Neural cell (in vitro differentiated cells): ENCODE data around the gene PLA2G6. TPM values are rescaled to one million over a fixed set of nuclear protein-coding genes. Genes with fewer than 3 reads are reported as not detected.

Experiments used
- H2AFZ ChIP-seq: fragments of 200-600, 300-800 bp; sonication (generic), shearing (Covaris generic); 2 replicates; pipeline ENCODE4 v1.6.0; 2014; ENCODE audit warnings: low read depth, mild to moderate bottlenecking, antibody characterized with exemption, low read length, moderate library complexity
- H3F3A ChIP-seq: fragments of 200-600 bp; shearing (Covaris generic); 2 replicates; pipeline ENCODE4 v1.6.1; 2016; ENCODE audit warnings: mild to moderate bottlenecking, moderate library complexity, mixed read lengths, antibody characterized with exemption, low read length; ENCODE audit not compliant: insufficient read depth, poor library complexity, severe bottlenecking
- H3K27ac ChIP-seq: fragments of 200-600, 300-800 bp; sonication (generic), shearing (Covaris generic); 2 replicates; pipeline ENCODE4 v1.5.1; 2014; ENCODE audit warnings: mild to moderate bottlenecking, low read length, moderate library complexity
- H3K27me3 ChIP-seq: fragments of 300-800, 200-600 bp; sonication (generic), shearing (Covaris generic); 2 replicates; pipeline ENCODE4 v1.6.0; 2014; ENCODE audit warnings: mild to moderate bottlenecking, low read depth, low read length, moderate library complexity; ENCODE audit not compliant: insufficient read depth
- H3K36me3 ChIP-seq: fragments of 300-800, 200-600 bp; sonication (generic), shearing (Covaris generic); 2 replicates; pipeline ENCODE4 v1.5.1; 2014; ENCODE audit warnings: mild to moderate bottlenecking, antibody characterized with exemption, low read length, moderate library complexity; ENCODE audit not compliant: insufficient read depth
- H3K4me2 ChIP-seq: fragments of 300-800, 200-600 bp; sonication (generic), shearing (Covaris generic); 2 replicates; pipeline ENCODE4 v1.6.0; 2014; ENCODE audit warnings: mild to moderate bottlenecking, low read length
- H3K4me3 ChIP-seq: fragments of 300-800, 200-600 bp; sonication (generic), shearing (Covaris generic); 2 replicates; pipeline ENCODE4 v1.5.1; 2014; ENCODE audit warnings: mild to moderate bottlenecking, low read length, moderate library complexity
- H3K79me2 ChIP-seq: fragments of 200-600 bp; shearing (Covaris generic); replicated peaks from 2 replicates; pipeline ENCODE4 v1.6.0; 2014; ENCODE audit warnings: mild to moderate bottlenecking, low read length, moderate library complexity; ENCODE audit not compliant: insufficient read depth
- H3K9ac ChIP-seq: fragments of 300-800, 200-600 bp; sonication (generic), shearing (Covaris generic); 2 replicates; pipeline ENCODE4 v1.6.1; 2016; ENCODE audit warnings: mild to moderate bottlenecking, low read length, mixed read lengths
- H3K9me2 ChIP-seq: fragments of 200-600 bp; shearing (Covaris generic); 2 replicates; pipeline ENCODE4 v1.6.1; 2016; ENCODE audit warnings: mild to moderate bottlenecking, low read length, mixed read lengths; ENCODE audit not compliant: insufficient read depth
- H3K9me3 ChIP-seq: fragments of 200-600, 300-800 bp; sonication (generic), shearing (Covaris generic); 2 replicates; pipeline ENCODE4 v1.6.1; 2016; ENCODE audit warnings: mild to moderate bottlenecking, mixed run types, low read length, moderate library complexity, mixed read lengths
- H4K20me1 ChIP-seq: fragments of 200-600 bp; shearing (Covaris generic); 2 replicates; pipeline ENCODE4 v1.6.1; 2016; ENCODE audit warnings: mild to moderate bottlenecking, mixed run types; ENCODE audit not compliant: insufficient read depth
- CTCF ChIP-seq: fragments of 450-650 bp; IDR thresholded peaks from 2 replicates; pipeline ENCODE4 v1.5.1; 2014; ENCODE audit warnings: antibody characterized with exemption, mild to moderate bottlenecking, moderate library complexity; ENCODE audit not compliant: poor library complexity, severe bottlenecking
- EP300 ChIP-seq: fragments of 450-650 bp; conservative IDR thresholded peaks from 2 replicates; pipeline ENCODE4 v1.6.1; 2014; ENCODE audit warnings: antibody characterized with exemption, mild to moderate bottlenecking, moderate library complexity; ENCODE audit not compliant: poor library complexity, severe bottlenecking
- EZH2 ChIP-seq: fragments of 200-600, 300-800 bp; shearing (Covaris generic), sonication (generic); IDR thresholded peaks from 2 replicates; pipeline ENCODE4 v1.6.1; 2014; ENCODE audit warnings: antibody characterized with exemption, low read length, borderline replicate concordance, mild to moderate bottlenecking; ENCODE audit not compliant: insufficient read depth, poor library complexity, severe bottlenecking
- MXI1 ChIP-seq: fragments of 450-650 bp; conservative IDR thresholded peaks from 2 replicates; pipeline ENCODE4 v1.6.1; 2014; ENCODE audit warnings: antibody characterized with exemption, mild to moderate bottlenecking; ENCODE audit not compliant: poor library complexity, severe bottlenecking
- POLR2AphosphoS5 ChIP-seq: IDR thresholded peaks from 2 replicates; pipeline ENCODE4 v1.6.1; 2012
- RAD21 ChIP-seq: fragments of 450-650 bp; conservative IDR thresholded peaks from 2 replicates; pipeline ENCODE4 v1.6.1; 2014; ENCODE audit warnings: antibody characterized with exemption, mild to moderate bottlenecking, moderate library complexity
- SMC3 ChIP-seq: fragments of 450-650 bp; conservative IDR thresholded peaks from 2 replicates; pipeline ENCODE4 v1.6.1; 2014; ENCODE audit warnings: antibody characterized with exemption, mild to moderate bottlenecking, moderate library complexity; ENCODE audit not compliant: poor library complexity
- TAF1 ChIP-seq: IDR thresholded peaks from 2 replicates; pipeline ENCODE4 v1.6.1; 2012; ENCODE audit warnings: low read depth
- polyA plus RNA-seq: library from polyadenylated mRNA; depleted of rRNA; stranded (reverse); fragments of >200 nt; gene quantifications from 2 replicates; pipeline ENCODE4 v1.2.3, GENCODE V29; 2014
- TF ChIP-seq, protein P1 (sequence below): IDR thresholded peaks from 2 replicates; pipeline ENCODE4 v1.6.1; 2012; ENCODE audit warnings: borderline replicate concordance

Gene PLA2G6
- polyA plus RNA-seq, 1 donor from 2014 or later: 18.5 TPM

GRCh38 chr22:38069372-38070249, 112.0 kb downstream of the PLA2G6 start:
- H3K36me3 ChIP-seq: no peaks in the 10 kb centered on the region
- H3F3A ChIP-seq: no peaks in the 10 kb centered on the region

GRCh38 chr22:38068641-38069371, 112.8 kb downstream of the PLA2G6 start:
- Histone ChIP-seq H3K4me3 (no peak overlapping the region), H3K27ac (peak overlapping the region; percentile 43), H3K4me2 (no peak overlapping the region), H3K9me3 (no peaks in the 10 kb centered on the region), H2AFZ (no peak overlapping the region), H3K27me3 (no peaks in the 10 kb centered on the region), H4K20me1 (no peaks in the 10 kb centered on the region), H3K36me3 (no peaks in the 10 kb centered on the region), H3K79me2 (no peaks in the 10 kb centered on the region), H3F3A (no peaks in the 10 kb centered on the region), H3K9me2 (no peaks in the 10 kb centered on the region), H3K9ac (peak overlapping the region; percentile 31)
- TF ChIP-seq POLR2AphosphoS5: no peak
- TF ChIP-seq SMC3: no peak
- TF ChIP-seq, protein P1, sequence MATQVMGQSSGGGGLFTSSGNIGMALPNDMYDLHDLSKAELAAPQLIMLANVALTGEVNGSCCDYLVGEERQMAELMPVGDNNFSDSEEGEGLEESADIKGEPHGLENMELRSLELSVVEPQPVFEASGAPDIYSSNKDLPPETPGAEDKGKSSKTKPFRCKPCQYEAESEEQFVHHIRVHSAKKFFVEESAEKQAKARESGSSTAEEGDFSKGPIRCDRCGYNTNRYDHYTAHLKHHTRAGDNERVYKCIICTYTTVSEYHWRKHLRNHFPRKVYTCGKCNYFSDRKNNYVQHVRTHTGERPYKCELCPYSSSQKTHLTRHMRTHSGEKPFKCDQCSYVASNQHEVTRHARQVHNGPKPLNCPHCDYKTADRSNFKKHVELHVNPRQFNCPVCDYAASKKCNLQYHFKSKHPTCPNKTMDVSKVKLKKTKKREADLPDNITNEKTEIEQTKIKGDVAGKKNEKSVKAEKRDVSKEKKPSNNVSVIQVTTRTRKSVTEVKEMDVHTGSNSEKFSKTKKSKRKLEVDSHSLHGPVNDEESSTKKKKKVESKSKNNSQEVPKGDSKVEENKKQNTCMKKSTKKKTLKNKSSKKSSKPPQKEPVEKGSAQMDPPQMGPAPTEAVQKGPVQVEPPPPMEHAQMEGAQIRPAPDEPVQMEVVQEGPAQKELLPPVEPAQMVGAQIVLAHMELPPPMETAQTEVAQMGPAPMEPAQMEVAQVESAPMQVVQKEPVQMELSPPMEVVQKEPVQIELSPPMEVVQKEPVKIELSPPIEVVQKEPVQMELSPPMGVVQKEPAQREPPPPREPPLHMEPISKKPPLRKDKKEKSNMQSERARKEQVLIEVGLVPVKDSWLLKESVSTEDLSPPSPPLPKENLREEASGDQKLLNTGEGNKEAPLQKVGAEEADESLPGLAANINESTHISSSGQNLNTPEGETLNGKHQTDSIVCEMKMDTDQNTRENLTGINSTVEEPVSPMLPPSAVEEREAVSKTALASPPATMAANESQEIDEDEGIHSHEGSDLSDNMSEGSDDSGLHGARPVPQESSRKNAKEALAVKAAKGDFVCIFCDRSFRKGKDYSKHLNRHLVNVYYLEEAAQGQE: no peak
- TF ChIP-seq EZH2: no peak
- no peak for TF ChIP-seq CTCF

More at GRCh38 chr22:38069372-38070249, 112.0 kb downstream of the PLA2G6 start:
- Histone ChIP-seq H3K9ac (peak overlapping the region; percentile 31), H3K79me2 (no peaks in the 10 kb centered on the region), H3K27ac (peak overlapping the region; percentile 43), H3K4me3 (peak overlapping the region; percentile 23), H3K9me3 (no peaks in the 10 kb centered on the region), H4K20me1 (no peaks in the 10 kb centered on the region), H3K27me3 (no peaks in the 10 kb centered on the region), H2AFZ (no peak overlapping the region), H3K4me2 (no peak overlapping the region), H3K9me2 (no peaks in the 10 kb centered on the region)
- TF ChIP-seq, protein P1: no peak
- TF ChIP-seq CTCF (peak; percentile 66), SMC3 (peak; percentile 70), EP300 (peak; percentile 27), RAD21 (peak; percentile 74), POLR2AphosphoS5 (peak; percentile 75), MXI1 (peak; percentile 24), EZH2 (no peak), TAF1 (no peak)
